Tibial artery (tissue), 4 donors: ENCODE measurements around the gene ATP2B2.

Source experiments
- DNase-seq, 2 donors: peaks; one replicate each; pipeline ENCODE4 v3.0.0-alpha.2; 2019
- H3K27ac ChIP-seq, 2 donors: fragments of 200-600 bp; sonication (generic) in 1 of 2; 1 replicate in 1 of 2; 2 replicates in 1 of 2; pipeline ENCODE4 v1.5.1; 2018 to 2019; ENCODE audit warnings: mild to moderate bottlenecking in 1 of 2
- H3K27me3 ChIP-seq, 2 donors: fragments of 200-600 bp; sonication (generic) in 1 of 2; one replicate each; pipeline versions ENCODE4 v1.5.1 to v1.6.0; 2016 to 2019
- H3K36me3 ChIP-seq, 3 donors: fragments of 200-600 bp; sonication (generic) in 2 of 3; one replicate each; pipeline ENCODE4 v1.5.1; 2016 to 2019; ENCODE audit warnings: mild to moderate bottlenecking in 2 of 3
- H3K4me1 ChIP-seq, 4 donors: fragments of 200-600 bp; sonication (generic) in 2 of 4; 1 replicate in 3 of 4; 2 replicates in 1 of 4; pipeline ENCODE4 v1.5.1; 2016 to 2019
- H3K4me3 ChIP-seq, 2 donors: fragments of 200-600 bp; sonication (generic) in 1 of 2; 1 replicate in 1 of 2; 2 replicates in 1 of 2; pipeline ENCODE4 v1.5.1; 2018 to 2019; ENCODE audit warnings: mild to moderate bottlenecking in 2 of 2
- H3K9me3 ChIP-seq, 3 donors: fragments of 200-600 bp; sonication (generic) in 1 of 3; one replicate each; pipeline ENCODE4 v1.5.1; 2016 to 2019
- intact Hi-C: fragments of 100-400 bp; cut with DNase I; formaldehyde crosslinking; loops from one replicate; pipeline ENCODE4 v1.15.0; 2023; ENCODE audit warnings: low total_unique reads
- TF ChIP-seq, protein P1 (sequence below), 2 experiments: fragments of 200-600 bp in 1 of 2; fragments of 450-650 bp in 1 of 2; IDR thresholded peaks; one replicate each; pipeline ENCODE4 v1.5.1; 2017 to 2019; ENCODE audit warnings: antibody characterized with exemption in 2 of 2, mild to moderate bottlenecking in 1 of 2, moderate library complexity in 1 of 2

Gene ATP2B2

DNA sequence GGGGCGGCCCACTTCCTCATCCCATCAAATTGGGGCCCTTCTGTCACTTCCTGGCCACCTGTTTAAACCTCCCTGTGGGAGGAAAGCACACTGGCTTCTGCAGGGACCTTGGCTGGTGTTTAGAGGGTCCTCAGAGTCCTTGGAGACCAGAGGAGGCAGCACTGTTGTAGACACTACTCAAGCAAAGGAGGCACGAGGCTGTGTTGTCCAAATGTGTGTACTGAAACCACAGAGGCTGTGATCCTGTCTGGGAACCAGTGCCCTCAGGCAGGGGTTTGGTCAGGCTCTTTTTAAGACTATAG is 172.1 kb downstream of the ATP2B2 start:
- Histone ChIP-seq H3K27me3 (peaks cover 0 to 45% of the 10 kb centered on the region in 2 donors), H3K27ac (no peak overlapping the region), H3K36me3 (no peaks in the 10 kb centered on the region), H3K4me3 (no peak overlapping the region), H3K4me1 (no peaks in the 10 kb centered on the region), H3K9me3 (no peaks in the 10 kb centered on the region)
- intact Hi-C loops: no loop called here
- DNase-seq: no peak
- TF ChIP-seq, protein P1, sequence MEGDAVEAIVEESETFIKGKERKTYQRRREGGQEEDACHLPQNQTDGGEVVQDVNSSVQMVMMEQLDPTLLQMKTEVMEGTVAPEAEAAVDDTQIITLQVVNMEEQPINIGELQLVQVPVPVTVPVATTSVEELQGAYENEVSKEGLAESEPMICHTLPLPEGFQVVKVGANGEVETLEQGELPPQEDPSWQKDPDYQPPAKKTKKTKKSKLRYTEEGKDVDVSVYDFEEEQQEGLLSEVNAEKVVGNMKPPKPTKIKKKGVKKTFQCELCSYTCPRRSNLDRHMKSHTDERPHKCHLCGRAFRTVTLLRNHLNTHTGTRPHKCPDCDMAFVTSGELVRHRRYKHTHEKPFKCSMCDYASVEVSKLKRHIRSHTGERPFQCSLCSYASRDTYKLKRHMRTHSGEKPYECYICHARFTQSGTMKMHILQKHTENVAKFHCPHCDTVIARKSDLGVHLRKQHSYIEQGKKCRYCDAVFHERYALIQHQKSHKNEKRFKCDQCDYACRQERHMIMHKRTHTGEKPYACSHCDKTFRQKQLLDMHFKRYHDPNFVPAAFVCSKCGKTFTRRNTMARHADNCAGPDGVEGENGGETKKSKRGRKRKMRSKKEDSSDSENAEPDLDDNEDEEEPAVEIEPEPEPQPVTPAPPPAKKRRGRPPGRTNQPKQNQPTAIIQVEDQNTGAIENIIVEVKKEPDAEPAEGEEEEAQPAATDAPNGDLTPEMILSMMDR (IDR thresholded peaks at IDR 0.05): no peak

DNA sequence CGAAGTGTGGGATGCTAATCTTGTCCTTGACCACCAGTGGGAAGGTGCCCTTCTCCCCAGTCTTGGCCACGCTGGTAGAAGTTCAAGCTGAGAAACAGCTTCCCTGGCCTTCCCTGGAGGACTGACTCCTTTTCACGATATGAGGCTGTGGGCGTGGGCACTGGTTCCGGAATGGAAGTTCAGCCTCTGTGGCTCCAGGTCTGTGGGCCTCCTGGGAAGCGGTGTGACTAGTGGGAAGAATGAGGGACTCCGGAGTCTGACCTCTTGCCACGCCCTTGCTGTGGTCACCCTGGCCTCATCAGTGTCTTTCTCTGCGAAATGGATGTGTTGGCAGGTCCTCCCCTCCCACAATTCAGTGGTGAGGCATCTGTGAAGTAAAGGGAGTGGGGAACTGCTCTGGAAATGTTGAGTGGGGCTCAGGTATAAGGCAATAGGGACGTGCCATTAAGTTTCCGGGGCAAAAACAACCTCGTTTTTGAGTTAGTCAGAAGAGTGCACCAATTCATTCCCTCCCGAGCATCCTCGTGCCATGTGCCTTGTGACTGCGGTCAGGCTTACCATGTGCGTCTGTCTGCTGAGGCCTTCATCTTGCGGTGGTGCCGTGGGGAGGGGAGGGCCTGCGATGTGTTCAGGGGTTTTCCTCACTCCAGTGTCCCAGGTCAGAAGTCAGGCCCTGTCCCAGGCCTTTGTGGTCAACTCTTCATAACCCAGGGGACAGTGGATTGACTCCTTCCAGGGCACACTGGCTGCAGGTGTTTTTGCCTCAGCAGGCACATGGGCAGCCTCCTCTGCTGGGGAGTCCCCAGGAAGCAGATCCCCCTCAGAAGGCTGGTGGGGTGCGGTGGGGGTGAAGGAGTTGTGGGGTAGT is 172.7 kb downstream of the ATP2B2 start:
- no peak for DNase-seq
- Histone ChIP-seq H3K4me3 (no peak overlapping the region), H3K36me3 (no peaks in the 10 kb centered on the region), H3K9me3 (no peaks in the 10 kb centered on the region), H3K4me1 (no peaks in the 10 kb centered on the region), H3K27me3 (peaks cover 0 to 47% of the 10 kb centered on the region in 2 donors), H3K27ac (no peak overlapping the region)
- intact Hi-C loops: no loop called here
- TF ChIP-seq, protein P1 (IDR thresholded peaks at IDR 0.05): no peak

DNA sequence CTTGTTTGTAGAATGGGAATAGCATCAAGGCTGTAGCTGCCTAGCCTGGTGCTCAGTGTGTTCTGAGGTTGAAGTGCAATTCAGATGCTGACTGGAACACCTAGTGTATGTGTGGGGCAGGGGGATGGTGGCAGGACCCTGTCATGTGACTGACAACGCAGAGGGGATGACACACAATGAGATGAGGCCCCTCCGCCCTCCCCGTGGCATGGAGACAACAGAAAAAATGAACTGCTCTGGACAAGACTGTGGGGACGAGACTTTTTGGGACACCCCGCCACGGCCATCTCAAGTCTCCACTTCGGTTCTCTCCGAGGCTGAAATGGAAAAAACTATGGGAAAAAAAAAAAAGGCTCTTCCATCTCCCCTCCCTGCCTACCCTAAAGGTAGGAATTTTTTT is 174.1 kb downstream of the ATP2B2 start:
- intact Hi-C loops: no loop called here
- no peaks in the 10 kb centered on the region for H3K36me3 ChIP-seq
- no peak for DNase-seq
- no peak overlapping the region for H3K27ac ChIP-seq
- H3K4me1 ChIP-seq: no peaks in the 10 kb centered on the region
- TF ChIP-seq, protein P1 (IDR thresholded peaks at IDR 0.05): no peak
- H3K9me3 ChIP-seq: no peaks in the 10 kb centered on the region
- no peak overlapping the region for H3K4me3 ChIP-seq
- H3K27me3 ChIP-seq: peaks cover 0 to 43% of the 10 kb centered on the region in 2 donors

DNA sequence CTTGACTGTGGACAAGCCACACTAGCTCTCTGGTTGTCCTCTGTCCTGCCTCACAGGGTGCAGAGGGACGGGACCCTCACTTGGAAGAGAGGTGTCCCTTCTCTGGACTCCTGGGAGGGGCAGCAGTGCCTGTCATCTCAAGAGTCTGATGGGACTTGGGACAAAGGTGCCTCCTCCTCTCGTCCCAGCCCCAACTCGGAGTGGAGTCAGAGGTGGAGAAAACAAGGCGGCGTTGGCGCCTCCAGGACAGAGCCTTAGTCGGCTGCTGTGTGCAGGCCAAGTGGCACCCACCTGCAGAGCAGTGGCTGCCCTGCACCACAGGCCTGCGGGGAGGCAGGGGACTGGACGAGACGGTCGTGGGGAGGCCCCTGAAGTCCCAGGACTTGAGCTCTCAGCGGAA is 175.1 kb downstream of the ATP2B2 start:
- Histone ChIP-seq H3K27ac (no peak overlapping the region), H3K4me3 (no peak overlapping the region), H3K4me1 (no peaks in the 10 kb centered on the region), H3K9me3 (no peaks in the 10 kb centered on the region), H3K36me3 (no peaks in the 10 kb centered on the region), H3K27me3 (peaks cover 0 to 39% of the 10 kb centered on the region in 2 donors)
- TF ChIP-seq, protein P1 (IDR thresholded peaks at IDR 0.05): no peak
- no peak for DNase-seq
- intact Hi-C loops: no loop called here

DNA sequence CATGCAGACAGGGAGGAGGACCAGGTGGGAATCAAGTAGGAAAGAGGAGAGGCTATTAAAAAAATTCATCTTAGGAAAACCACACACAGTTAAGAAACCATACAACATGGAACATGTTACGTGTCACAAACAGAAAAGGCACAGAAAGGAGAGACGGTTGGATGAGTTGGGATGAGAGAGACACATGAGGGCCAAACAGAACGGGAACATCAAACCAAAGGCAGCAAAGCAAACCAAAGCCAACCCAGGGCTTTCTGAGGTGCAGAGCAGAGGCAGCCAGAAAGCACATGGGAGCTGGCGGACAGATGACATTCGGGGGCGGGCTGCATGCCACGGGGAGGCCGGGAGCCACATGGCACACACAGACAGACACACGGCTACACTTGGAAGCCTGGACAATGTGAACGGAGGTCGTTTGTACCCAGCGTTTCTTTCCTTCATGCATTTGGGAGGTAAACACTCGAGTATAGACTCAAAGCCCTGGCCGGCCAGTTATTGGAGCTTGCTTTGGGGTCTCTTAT is 175.8 kb downstream of the ATP2B2 start:
- no peak for DNase-seq
- no peaks in the 10 kb centered on the region for H3K9me3 ChIP-seq
- H3K4me3 ChIP-seq: no peak overlapping the region
- no peaks in the 10 kb centered on the region for H3K36me3 ChIP-seq
- H3K27ac ChIP-seq: no peak overlapping the region
- H3K27me3 ChIP-seq: peaks cover 0 to 31% of the 10 kb centered on the region in 2 donors
- intact Hi-C loops: no loop called here
- H3K4me1 ChIP-seq: no peaks in the 10 kb centered on the region
- TF ChIP-seq, protein P1 (IDR thresholded peaks at IDR 0.05): no peak
